SK-N-SH (cell line): ENCODE data around the gene JOSD1.

ENCODE experiments used
- CTCF ChIP-seq: fragments of 200-600 bp; sonication (generic); IDR thresholded peaks from 2 replicates; pipeline ENCODE4 v1.6.1; 2017; ENCODE audit warnings: antibody characterized with exemption, mild to moderate bottlenecking, moderate library complexity
- EP300 ChIP-seq, 2 experiments: IDR thresholded peaks; 2 replicates each; pipeline versions ENCODE4 v1.4.0 to v1.6.1; 2012; ENCODE audit warnings: borderline replicate concordance in 1 of 2, low read depth in 1 of 2, low read length in 1 of 2
- IRF3 ChIP-seq: fragments of 150-350 bp; IDR thresholded peaks from 2 replicates; pipeline ENCODE4 v1.6.1; 2016; ENCODE audit warnings: mild to moderate bottlenecking, low read depth, low read length
- MXI1 ChIP-seq: IDR thresholded peaks from 2 replicates; pipeline ENCODE4 v1.6.1; 2012; ENCODE audit warnings: mild to moderate bottlenecking, low read depth, low read length, improper control_type of control experiment
- SMC3 ChIP-seq: IDR thresholded peaks from 2 replicates; pipeline ENCODE4 v1.6.1; 2012; ENCODE audit warnings: low read depth, low read length, improper control_type of control experiment

GRCh38 chr22:38713921-38714320 lies 13.2 kb upstream of the JOSD1 start:
- no peak for TF ChIP-seq EP300 (IDR thresholded peaks at IDR 0.05; ENCODE audit: borderline replicate concordance in 1 of 2, low read depth in 1 of 2, low read length in 1 of 2)
- no peak for TF ChIP-seq CTCF
- TF ChIP-seq IRF3, result no peak
- TF ChIP-seq MXI1, result no peak
- no peak for TF ChIP-seq SMC3
